Neuronal stem cell (in vitro differentiated cells): ENCODE data around the gene EGLN1.
"Not testable (repeated sequence)": the region's sequence is repeated elsewhere in the genome, so short reads cannot be mapped to it uniquely, and the experiment has no call there.

Experiments used
- DNase-seq: peaks from one replicate; pipeline ENCODE4 v3.0.0-alpha.2; 2013; ENCODE audit warnings: low spot score
- H2AFZ ChIP-seq: one replicate; pipeline ENCODE4 v1.6.1; 2013; ENCODE audit warnings: mild to moderate bottlenecking, low read length, inconsistent platforms
- H2AK5ac ChIP-seq: 2 replicates; pipeline ENCODE4 v1.6.1; 2013; ENCODE audit warnings: low read depth, mild to moderate bottlenecking, inconsistent platforms, low read length, moderate library complexity, mixed read lengths
- H2BK120ac ChIP-seq: 2 replicates; pipeline ENCODE4 v1.6.1; 2013; ENCODE audit warnings: low read depth, mild to moderate bottlenecking, inconsistent platforms, low read length, moderate library complexity, mixed read lengths
- H2BK12ac ChIP-seq: one replicate; pipeline ENCODE4 v1.6.1; 2013; ENCODE audit warnings: low read length, inconsistent platforms
- H2BK15ac ChIP-seq: 2 replicates; pipeline ENCODE4 v1.6.1; 2013; ENCODE audit warnings: mild to moderate bottlenecking, low read length, inconsistent platforms, mixed read lengths
- H2BK5ac ChIP-seq: one replicate; pipeline ENCODE4 v1.6.1; 2013; ENCODE audit warnings: inconsistent platforms, mild to moderate bottlenecking, low read length, moderate library complexity
- H3K14ac ChIP-seq: one replicate; pipeline ENCODE4 v1.6.1; 2013; ENCODE audit warnings: low read length, inconsistent platforms
- H3K18ac ChIP-seq: 2 replicates; pipeline ENCODE4 v1.6.1; 2013; ENCODE audit warnings: low read length, inconsistent platforms
- H3K23ac ChIP-seq: 2 replicates; pipeline ENCODE4 v1.6.1; 2013; ENCODE audit warnings: low read depth, mild to moderate bottlenecking, mixed read lengths, low read length, inconsistent platforms; ENCODE audit not compliant: poor library complexity
- H3K27ac ChIP-seq: replicated peaks from 3 replicates; pipeline ENCODE4 v1.5.1; 2013; ENCODE audit warnings: low read length, inconsistent platforms
- H3K27me3 ChIP-seq, 3 experiments: 2 replicates each; pipeline ENCODE4 v1.6.1; 2013; ENCODE audit warnings: low read length in 3 of 3, mild to moderate bottlenecking in 2 of 3, inconsistent platforms in 1 of 3, low read depth in 1 of 3, mixed read lengths in 1 of 3, moderate library complexity in 1 of 3; ENCODE audit not compliant: control insufficient read depth in 3 of 3, insufficient read depth in 3 of 3
- H3K36me3 ChIP-seq, 2 donors: replicated peaks in 1 of 2; 2 replicates each; pipeline ENCODE4 v1.6.1; 2013; ENCODE audit warnings: low read length in 2 of 2; ENCODE audit not compliant: control insufficient read depth in 2 of 2, insufficient read depth in 2 of 2
- H3K4ac ChIP-seq: 2 replicates; pipeline ENCODE4 v1.6.1; 2013; ENCODE audit warnings: inconsistent platforms, mild to moderate bottlenecking, low read length, moderate library complexity
- H3K4me1 ChIP-seq, 2 donors: 1 replicate in 1 of 2; 2 replicates in 1 of 2; pipeline ENCODE4 v1.6.1; 2013; ENCODE audit warnings: low read length in 2 of 2, low read depth in 1 of 2; ENCODE audit not compliant: control insufficient read depth in 2 of 2, insufficient read depth in 1 of 2
- H3K4me2 ChIP-seq: one replicate; pipeline ENCODE4 v1.6.1; 2013; ENCODE audit warnings: mild to moderate bottlenecking, low read length, inconsistent platforms; ENCODE audit not compliant: insufficient read depth, poor library complexity, severe bottlenecking
- H3K4me3 ChIP-seq, 2 donors: 2 replicates each; pipeline ENCODE4 v1.5.1; 2013; ENCODE audit warnings: low read length in 2 of 2, mild to moderate bottlenecking in 2 of 2, inconsistent platforms in 1 of 2, moderate library complexity in 1 of 2
- H3K79me1 ChIP-seq: one replicate; pipeline ENCODE4 v1.6.1; 2013; ENCODE audit warnings: low read depth, mild to moderate bottlenecking, inconsistent platforms, low read length, moderate library complexity
- H3K9ac ChIP-seq: one replicate; pipeline ENCODE4 v1.6.1; 2013; ENCODE audit warnings: mild to moderate bottlenecking, low read depth, low read length, inconsistent platforms; ENCODE audit not compliant: poor library complexity
- H3K9me3 ChIP-seq, 2 donors: replicated peaks in 1 of 2; 2 replicates each; pipeline versions ENCODE3 to v1.6.1; 2013; ENCODE audit warnings: low read length in 2 of 2, mild to moderate bottlenecking in 2 of 2, inconsistent platforms in 1 of 2, low read depth in 1 of 2, mixed read lengths in 1 of 2, moderate library complexity in 1 of 2; ENCODE audit not compliant: control insufficient read depth in 2 of 2, insufficient read depth in 1 of 2
- H4K8ac ChIP-seq: one replicate; pipeline ENCODE4 v1.6.1; 2013; ENCODE audit warnings: low read depth, mild to moderate bottlenecking, inconsistent platforms, low read length, moderate library complexity
- H4K91ac ChIP-seq: one replicate; pipeline ENCODE4 v1.6.1; 2013; ENCODE audit warnings: low read length, low read depth, mild to moderate bottlenecking, inconsistent platforms; ENCODE audit not compliant: poor library complexity
- WGBS, 2 donors: extraction: QIAGEN DNeasy Blood & Tissue Kit; methylation state at CpG; one replicate each; pipeline ENCODE4 v1.1.7; 2013; ENCODE audit warnings: missing lambda C conversion rate in 2 of 2, mixed read lengths in 1 of 2; ENCODE audit not compliant: insufficient read length in 2 of 2, insufficient replicate concordance in 1 of 2; ENCODE audit errors: extremely low coverage in 2 of 2; 5-methylcytosine and 5-hydroxymethylcytosine counted together

Gene EGLN1

DNA sequence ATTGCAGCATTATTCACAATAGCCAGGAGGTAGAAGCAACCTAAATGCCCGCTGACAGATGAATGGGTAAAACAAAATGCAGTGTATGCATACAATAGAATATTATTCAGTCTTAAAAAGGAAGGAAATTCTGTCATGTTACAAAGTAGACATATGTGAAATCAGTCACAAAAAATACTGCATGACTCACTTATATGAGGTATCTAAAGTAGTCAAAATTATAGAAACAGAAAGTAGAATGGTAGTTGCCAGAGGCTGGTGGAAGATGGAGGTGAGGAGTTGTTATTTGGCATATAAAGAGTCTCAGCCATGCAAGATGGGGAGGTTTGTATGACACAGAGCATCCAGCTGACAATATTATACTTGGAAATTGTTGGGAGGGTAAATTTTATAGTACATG lies 43.0 kb upstream of the EGLN1 start:
- Histone ChIP-seq H3K9me3 (no peaks in the 10 kb centered on the region), H2BK120ac (no peak overlapping the region), H3K27me3 (no peaks in the 10 kb centered on the region), H3K23ac (no peak overlapping the region), H4K91ac (no peak overlapping the region), H2AK5ac (no peak overlapping the region), H2BK5ac (no peak overlapping the region), H3K4me3 (no peak overlapping the region), H3K4me2 (no peak overlapping the region), H2AFZ (no peak overlapping the region), H3K9ac (no peak overlapping the region), H4K8ac (no peak overlapping the region), H3K79me1 (no peaks in the 10 kb centered on the region), H3K4me1 (no peaks in the 10 kb centered on the region), H3K18ac (no peak overlapping the region), H3K27ac (no peak overlapping the region), H3K4ac (no peak overlapping the region), H2BK15ac (no peak overlapping the region), H3K36me3 (no peaks in the 10 kb centered on the region), H3K14ac (no peak overlapping the region), H2BK12ac (no peak overlapping the region)
- no CpG with 5 or more reads among the region's 1 CpG for WGBS, 2 donors
- no peak for DNase-seq

DNA sequence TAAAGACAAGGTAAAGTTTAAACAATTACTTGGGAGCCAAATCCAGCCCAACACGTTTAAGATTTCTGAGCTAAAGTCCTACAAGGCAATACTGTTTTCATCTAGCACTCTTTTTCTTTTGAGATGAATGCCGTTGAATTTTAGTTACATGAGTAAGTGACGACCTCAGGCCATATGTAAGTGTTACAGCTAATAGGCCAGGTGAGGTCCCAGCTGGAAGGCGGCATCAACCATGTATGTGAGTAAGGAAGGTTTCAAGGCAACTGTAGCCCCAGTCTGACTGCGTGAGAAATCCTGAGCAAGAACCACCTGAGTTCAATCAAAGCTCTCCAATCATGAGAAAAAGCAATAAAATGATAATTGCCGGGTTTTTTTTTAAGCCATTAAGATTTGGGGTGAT lies 41.5 kb upstream of the EGLN1 start:
- H3K27me3 ChIP-seq, result no peaks in the 10 kb centered on the region
- WGBS, 2 donors, result no CpG with 5 or more reads among the region's 6 CpGs
- H2BK15ac ChIP-seq, result no peak overlapping the region
- no peak overlapping the region for H3K18ac ChIP-seq
- H2BK12ac ChIP-seq, result no peak overlapping the region
- H3K27ac ChIP-seq, result no peak overlapping the region
- no peaks in the 10 kb centered on the region for H3K36me3 ChIP-seq
- no peak overlapping the region for H3K14ac ChIP-seq
- H4K8ac ChIP-seq, result no peak overlapping the region
- no peak overlapping the region for H3K4me3 ChIP-seq
- no peak for DNase-seq
- no peak overlapping the region for H2BK5ac ChIP-seq
- no peaks in the 10 kb centered on the region for H3K9me3 ChIP-seq
- H3K9ac ChIP-seq, result no peak overlapping the region
- H3K4me1 ChIP-seq, result no peaks in the 10 kb centered on the region
- no peaks in the 10 kb centered on the region for H3K79me1 ChIP-seq
- no peak overlapping the region for H2BK120ac ChIP-seq
- no peak overlapping the region for H2AK5ac ChIP-seq
- H4K91ac ChIP-seq, result no peak overlapping the region
- H3K23ac ChIP-seq, result no peak overlapping the region
- H2AFZ ChIP-seq, result no peak overlapping the region
- no peak overlapping the region for H3K4ac ChIP-seq
- no peak overlapping the region for H3K4me2 ChIP-seq

DNA sequence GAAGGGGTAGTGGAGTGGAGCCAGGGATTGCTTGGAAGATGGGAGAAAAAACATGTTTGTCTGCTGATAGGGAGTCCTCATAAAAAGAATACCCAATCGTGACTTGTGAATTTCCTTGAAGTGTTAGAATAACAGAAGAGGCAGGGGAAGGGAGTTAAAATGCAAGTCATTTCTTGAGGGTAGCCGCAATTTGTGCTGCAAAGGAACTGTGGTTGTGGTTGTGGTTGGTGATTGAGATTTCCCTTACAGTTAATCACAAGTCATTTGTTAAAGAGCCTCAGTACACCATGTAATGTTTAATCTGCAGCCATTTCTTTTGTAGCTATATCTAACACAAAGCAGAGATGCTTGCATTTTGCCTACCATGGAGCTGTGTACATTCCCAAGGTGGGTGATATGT lies 38.5 kb upstream of the EGLN1 start:
- H3K9me3 ChIP-seq, result no peaks in the 10 kb centered on the region
- no peak overlapping the region for H2AFZ ChIP-seq
- no peak overlapping the region for H3K4me2 ChIP-seq
- no peak overlapping the region for H4K91ac ChIP-seq
- H4K8ac ChIP-seq, result no peak overlapping the region
- no peaks in the 10 kb centered on the region for H3K36me3 ChIP-seq
- H2BK120ac ChIP-seq, result no peak overlapping the region
- H3K14ac ChIP-seq, result no peak overlapping the region
- no peak overlapping the region for H3K27ac ChIP-seq
- H2BK5ac ChIP-seq, result no peak overlapping the region
- no peak overlapping the region for H2BK12ac ChIP-seq
- no peak overlapping the region for H3K23ac ChIP-seq
- H3K4ac ChIP-seq, result no peak overlapping the region
- no peaks in the 10 kb centered on the region for H3K4me1 ChIP-seq
- H3K4me3 ChIP-seq, result no peak overlapping the region
- no peaks in the 10 kb centered on the region for H3K79me1 ChIP-seq
- no peak overlapping the region for H3K9ac ChIP-seq
- H3K18ac ChIP-seq, result no peak overlapping the region
- no peak overlapping the region for H2BK15ac ChIP-seq
- no peak overlapping the region for H2AK5ac ChIP-seq
- peaks cover 0 to 2% (median 0%) of the 10 kb centered on the region in 3 experiments for H3K27me3 ChIP-seq
- WGBS, 2 donors, result no CpG with 5 or more reads among the region's 2 CpGs
- DNase-seq, result no peak

DNA sequence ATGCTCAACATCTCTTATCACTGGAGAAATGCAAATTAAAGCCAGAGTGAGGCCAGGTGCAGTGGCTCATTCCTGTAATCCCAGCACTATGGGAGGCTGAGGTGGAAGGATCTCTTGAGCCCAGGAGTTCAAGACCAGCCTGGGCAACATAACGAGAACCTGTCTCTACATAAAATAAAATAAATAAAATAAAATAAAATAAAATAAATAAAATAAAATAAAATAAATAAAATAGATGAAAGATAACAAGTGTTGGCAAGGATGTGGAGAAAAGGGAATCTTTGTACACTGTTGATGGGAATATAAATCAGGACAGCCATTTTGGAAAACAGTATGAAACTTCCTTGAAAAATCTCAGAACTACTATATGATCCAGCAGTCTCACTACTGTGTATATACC lies 37.4 kb upstream of the EGLN1 start:
- H3K23ac ChIP-seq, H4K8ac ChIP-seq, H3K4me2 ChIP-seq, H2BK5ac ChIP-seq, H3K9ac ChIP-seq, H2BK12ac ChIP-seq, H3K4me3 ChIP-seq, H2AFZ ChIP-seq, H4K91ac ChIP-seq, H2AK5ac ChIP-seq, H3K27ac ChIP-seq, H3K79me1 ChIP-seq, H3K36me3 ChIP-seq, H3K27me3 ChIP-seq, H3K9me3 ChIP-seq, H3K14ac ChIP-seq, H2BK120ac ChIP-seq, DNase-seq, H3K4me1 ChIP-seq, H3K4ac ChIP-seq, H3K18ac ChIP-seq, H2BK15ac ChIP-seq: not testable (repeated sequence)
- WGBS, 2 donors, result no CpG with 5 or more reads among the region's 1 CpG
